CD4-positive, alpha-beta T cell treated with Interleukin-12 subunit alpha and Interleukin-12 subunit beta, for 1 hour (primary cell): ENCODE results near the gene NSFL1C.

Experiments
- DNase-seq: peaks from one replicate; pipeline ENCODE4 v3.0.0-alpha.2; 2020

NSFL1C gene

GRCh38 chr20:1457992-1458391 lies 8.7 kb downstream of the NSFL1C start:
- DNase-seq, result no peak

GRCh38 chr20:1456300-1456699 lies 10.3 kb downstream of the NSFL1C start:
- no peak for DNase-seq

- DNase-seq, result no peak
Measured at GRCh38 chr20:1450926-1451491, 15.6 kb downstream of the NSFL1C start.

GRCh38 chr20:1449370-1449769 lies 17.3 kb downstream of the NSFL1C start:
- no peak for DNase-seq

GRCh38 chr20:1448081-1448620 lies 18.5 kb downstream of the NSFL1C start:
- DNase-seq, result no peak

- DNase-seq, result no peak
Measured at GRCh38 chr20:1446536-1446935, 20.1 kb downstream of the NSFL1C start.

GRCh38 chr20:1443085-1443484 lies 23.6 kb downstream of the NSFL1C start:
- no peak for DNase-seq

- DNase-seq, result no peak
Measured at GRCh38 chr20:1442304-1442703, 24.3 kb downstream of the NSFL1C start.

- DNase-seq, result no peak
Measured at GRCh38 chr20:1441133-1441532, 25.5 kb downstream of the NSFL1C start.

GRCh38 chr20:1440024-1440423 lies 26.6 kb downstream of the NSFL1C start:
- DNase-seq, result no peak

GRCh38 chr20:1438361-1438760 lies 28.3 kb downstream of the NSFL1C start:
- DNase-seq, result no peak

- DNase-seq, result peak; percentile 84
Measured at GRCh38 chr20:1437235-1437904, 29.3 kb downstream of the NSFL1C start.

GRCh38 chr20:1436263-1436662 lies 30.4 kb downstream of the NSFL1C start:
- no peak for DNase-seq

GRCh38 chr20:1435337-1435699 lies 31.3 kb downstream of the NSFL1C start:
- no peak for DNase-seq

- peak; percentile 77 for DNase-seq
Measured at GRCh38 chr20:1434571-1435336, 31.9 kb downstream of the NSFL1C start.

- DNase-seq, result no peak
Measured at GRCh38 chr20:1431158-1431557, 35.5 kb downstream of the NSFL1C start.

- DNase-seq, result no peak
Measured at GRCh38 chr20:1430004-1430451, 36.6 kb downstream of the NSFL1C start.

GRCh38 chr20:1429143-1429728 lies 37.4 kb downstream of the NSFL1C start:
- DNase-seq, result no peak

- DNase-seq, result no peak
Measured at GRCh38 chr20:1427457-1428054, 39.1 kb downstream of the NSFL1C start.

- no peak for DNase-seq
Measured at GRCh38 chr20:1426231-1426849, 40.3 kb downstream of the NSFL1C start.

GRCh38 chr20:1424336-1424735 lies 42.3 kb downstream of the NSFL1C start:
- DNase-seq, result no peak

- DNase-seq, result peak; percentile 38
Measured at GRCh38 chr20:1423625-1424106, 43.0 kb downstream of the NSFL1C start.
